Measurements from ENCODE around the gene ALG10B.

The ALG10B gene

DNA sequence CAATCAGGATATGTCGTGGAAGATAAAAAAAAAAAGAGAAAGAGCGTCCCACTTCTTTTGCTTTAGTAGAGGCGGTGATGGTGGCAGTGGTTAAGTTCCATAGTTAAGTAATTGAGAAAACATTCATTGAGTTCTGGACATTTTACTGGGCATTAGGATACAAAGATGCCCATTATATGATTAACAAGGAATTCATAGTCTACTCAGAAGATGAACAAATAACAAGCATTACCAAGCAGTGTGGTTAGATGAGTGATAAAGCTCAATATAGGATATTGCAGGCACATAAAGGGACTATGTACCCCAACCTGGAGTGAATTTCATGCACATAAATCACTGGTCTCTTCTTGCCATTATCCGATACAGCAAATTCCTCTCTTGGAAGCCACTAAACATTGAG, 53.7 kb downstream of the ALG10B start:
- Histone ChIP-seq H3K4me1 (ENCODE audit: control insufficient read depth in 1 of 2, insufficient read depth in 1 of 2, low read depth in 1 of 2, low read length in 1 of 2) (no peaks in the 10 kb centered on the region), H3K27me3 (no peaks in the 10 kb centered on the region), H3K36me3 (no peaks in the 10 kb centered on the region), H3K9me3 (no peaks in the 10 kb centered on the region), H3K4me3 (ENCODE audit: low read depth in 1 of 2, low read length in 1 of 2) (no peak overlapping the region), H3K27ac (no peak overlapping the region)
- no peak for TF ChIP-seq CTCF (IDR thresholded peaks at IDR 0.05)

DNA sequence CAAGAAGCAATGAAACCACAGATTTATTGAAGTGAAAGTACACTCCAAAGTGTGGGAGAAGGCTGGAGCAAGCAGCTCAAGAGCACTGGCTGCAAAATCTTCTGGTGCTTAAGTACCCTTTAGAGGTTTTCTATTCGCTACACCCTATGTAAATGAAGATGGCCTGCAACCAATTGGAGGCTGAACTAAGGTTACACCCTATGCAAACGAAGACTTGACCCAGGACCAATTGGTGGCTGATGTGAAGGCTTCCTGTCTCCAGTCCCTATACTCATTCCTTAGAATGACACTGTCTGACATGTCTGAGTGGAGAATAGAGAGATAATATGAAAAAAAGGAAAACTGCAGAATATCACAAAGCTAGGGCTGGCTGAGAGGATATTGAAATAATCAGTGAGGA, 57.2 kb downstream of the ALG10B start:
- Histone ChIP-seq H3K36me3 (no peaks in the 10 kb centered on the region), H3K27ac (no peak overlapping the region), H3K9me3 (no peaks in the 10 kb centered on the region), H3K4me1 (ENCODE audit: control insufficient read depth in 1 of 2, insufficient read depth in 1 of 2, low read depth in 1 of 2, low read length in 1 of 2) (no peaks in the 10 kb centered on the region), H3K27me3 (no peaks in the 10 kb centered on the region), H3K4me3 (ENCODE audit: low read depth in 1 of 2, low read length in 1 of 2) (no peak overlapping the region)
- no peak for TF ChIP-seq CTCF (IDR thresholded peaks at IDR 0.05)

DNA sequence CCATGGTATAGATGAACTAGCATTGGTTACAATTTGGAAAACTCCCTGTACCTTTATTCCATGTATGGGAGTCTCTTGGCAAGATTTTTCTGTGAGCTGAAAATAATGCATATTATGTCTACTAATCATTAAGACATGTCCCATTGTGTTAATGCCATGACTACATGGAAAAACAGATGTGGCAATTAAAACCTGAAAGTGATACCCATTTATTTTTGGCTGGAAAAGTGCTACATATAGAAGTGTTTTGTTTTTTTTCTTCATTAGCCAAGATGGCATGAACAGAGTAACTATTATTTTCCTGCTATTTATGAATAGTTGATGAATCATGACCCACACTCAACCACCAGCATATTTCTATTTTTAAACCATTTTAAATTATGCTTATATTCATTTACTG, 58.2 kb downstream of the ALG10B start:
- Histone ChIP-seq H3K27ac (no peak overlapping the region), H3K27me3 (no peaks in the 10 kb centered on the region), H3K9me3 (no peaks in the 10 kb centered on the region), H3K4me1 (ENCODE audit: control insufficient read depth in 1 of 2, insufficient read depth in 1 of 2, low read depth in 1 of 2, low read length in 1 of 2) (no peaks in the 10 kb centered on the region), H3K36me3 (no peaks in the 10 kb centered on the region), H3K4me3 (ENCODE audit: low read depth in 1 of 2, low read length in 1 of 2) (no peak overlapping the region)
- TF ChIP-seq CTCF (IDR thresholded peaks at IDR 0.05), result no peak

Measured in neutrophil (primary cell).